GM12873 (cell line): ENCODE measurements around the gene TMOD4.

Experiments used
- TF ChIP-seq, protein P1 (sequence below): IDR thresholded peaks from 2 replicates; pipeline ENCODE4 v1.5.1; 2012; ENCODE audit warnings: low read depth, mild to moderate bottlenecking, moderate library complexity, low read length, control low read depth; ENCODE audit not compliant: insufficient read depth; ENCODE audit errors: missing control alignments

Gene TMOD4

DNA sequence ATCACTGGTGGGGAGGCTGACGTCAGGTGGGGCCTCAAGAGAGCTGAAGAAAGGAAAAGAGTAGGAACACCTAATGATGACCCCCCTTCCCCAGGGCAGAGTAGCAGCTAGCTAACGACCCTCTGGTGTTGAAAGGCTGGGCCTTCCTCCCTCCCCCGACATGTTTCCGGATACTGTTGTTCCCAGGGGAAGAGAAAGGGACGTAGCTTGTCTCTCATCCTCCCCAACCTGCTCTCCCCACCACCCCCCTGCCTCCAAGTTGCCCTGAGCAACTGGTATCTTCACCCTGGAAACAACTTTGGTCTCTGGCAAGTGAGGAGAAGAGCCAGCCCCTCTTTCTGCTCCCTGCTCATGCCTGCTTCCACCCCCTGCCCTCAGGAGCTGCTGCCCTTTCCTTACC, 31.8 kb downstream of the TMOD4 start:
- TF ChIP-seq, protein P1, sequence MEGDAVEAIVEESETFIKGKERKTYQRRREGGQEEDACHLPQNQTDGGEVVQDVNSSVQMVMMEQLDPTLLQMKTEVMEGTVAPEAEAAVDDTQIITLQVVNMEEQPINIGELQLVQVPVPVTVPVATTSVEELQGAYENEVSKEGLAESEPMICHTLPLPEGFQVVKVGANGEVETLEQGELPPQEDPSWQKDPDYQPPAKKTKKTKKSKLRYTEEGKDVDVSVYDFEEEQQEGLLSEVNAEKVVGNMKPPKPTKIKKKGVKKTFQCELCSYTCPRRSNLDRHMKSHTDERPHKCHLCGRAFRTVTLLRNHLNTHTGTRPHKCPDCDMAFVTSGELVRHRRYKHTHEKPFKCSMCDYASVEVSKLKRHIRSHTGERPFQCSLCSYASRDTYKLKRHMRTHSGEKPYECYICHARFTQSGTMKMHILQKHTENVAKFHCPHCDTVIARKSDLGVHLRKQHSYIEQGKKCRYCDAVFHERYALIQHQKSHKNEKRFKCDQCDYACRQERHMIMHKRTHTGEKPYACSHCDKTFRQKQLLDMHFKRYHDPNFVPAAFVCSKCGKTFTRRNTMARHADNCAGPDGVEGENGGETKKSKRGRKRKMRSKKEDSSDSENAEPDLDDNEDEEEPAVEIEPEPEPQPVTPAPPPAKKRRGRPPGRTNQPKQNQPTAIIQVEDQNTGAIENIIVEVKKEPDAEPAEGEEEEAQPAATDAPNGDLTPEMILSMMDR: no peak

DNA sequence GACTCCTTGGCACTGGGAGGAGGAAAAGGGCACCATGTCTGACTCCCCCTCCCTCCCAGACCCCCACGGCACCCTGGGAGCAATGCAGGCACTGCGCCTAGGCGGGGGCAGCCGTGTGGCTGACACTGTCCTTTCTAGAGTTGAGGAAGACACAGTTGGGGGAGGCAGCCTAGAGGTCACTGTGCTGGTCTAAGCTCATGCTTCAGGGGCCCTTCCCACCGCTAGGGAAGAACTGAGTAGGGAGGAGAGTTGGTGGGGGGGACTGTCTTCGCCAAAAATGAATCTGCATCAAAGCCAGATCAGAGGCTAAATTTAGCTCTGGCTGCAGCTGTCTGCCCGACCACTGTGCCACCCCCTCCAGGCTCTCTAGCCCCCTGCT, 32.7 kb downstream of the TMOD4 start:
- TF ChIP-seq, protein P1: no peak

DNA sequence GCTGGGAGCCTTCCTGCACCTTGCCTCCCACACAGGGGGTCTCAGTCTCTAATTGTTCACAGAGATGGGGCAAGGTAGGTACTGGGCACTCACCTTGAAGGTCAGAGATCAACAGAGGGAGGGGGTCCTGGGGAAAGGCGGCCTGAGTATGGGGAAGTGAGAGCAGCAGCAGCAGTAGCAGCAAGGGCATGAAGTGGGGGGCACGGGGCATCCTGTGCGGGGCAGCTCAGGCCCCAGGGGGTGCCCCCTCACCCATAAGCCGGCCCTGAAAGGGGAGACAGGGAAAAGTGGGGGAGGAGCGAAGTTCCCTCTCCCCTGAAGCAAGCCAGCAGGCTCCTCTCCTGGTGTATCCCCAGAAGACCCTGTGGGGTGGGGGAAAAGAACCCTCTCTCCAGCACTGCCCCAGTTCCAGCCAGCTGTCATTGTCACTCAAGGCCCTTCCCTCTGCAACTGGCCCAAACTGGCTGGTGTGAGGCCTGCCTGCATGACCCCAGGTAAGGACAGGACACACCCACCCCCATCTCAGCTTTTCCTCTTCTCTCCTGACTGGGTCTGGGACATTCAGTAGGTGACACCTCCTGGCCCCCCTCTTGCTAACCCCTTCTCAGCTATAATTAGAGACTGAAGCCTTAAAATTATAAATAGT, 33.2 kb downstream of the TMOD4 start:
- TF ChIP-seq, protein P1: no peak

DNA sequence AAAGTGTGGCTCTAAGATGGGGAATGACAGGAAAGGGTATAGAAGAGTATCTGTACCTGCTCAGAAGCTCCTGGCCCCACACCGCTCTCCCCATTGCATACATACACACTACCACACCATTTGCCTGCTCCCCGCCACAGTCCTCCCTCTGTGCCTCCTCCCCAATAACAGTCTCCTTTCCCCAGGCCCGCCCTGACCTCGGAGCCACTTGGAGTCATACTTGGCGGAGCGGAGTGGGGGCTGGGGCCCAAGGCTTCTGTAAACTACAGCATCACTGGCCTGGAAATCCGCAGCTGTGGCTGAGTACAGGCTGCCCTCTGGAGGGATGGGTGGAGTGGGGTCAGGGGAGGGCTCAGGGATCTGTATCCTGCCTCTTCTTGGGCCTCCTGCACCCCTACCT, 38.0 kb downstream of the TMOD4 start:
- TF ChIP-seq, protein P1: no peak

DNA sequence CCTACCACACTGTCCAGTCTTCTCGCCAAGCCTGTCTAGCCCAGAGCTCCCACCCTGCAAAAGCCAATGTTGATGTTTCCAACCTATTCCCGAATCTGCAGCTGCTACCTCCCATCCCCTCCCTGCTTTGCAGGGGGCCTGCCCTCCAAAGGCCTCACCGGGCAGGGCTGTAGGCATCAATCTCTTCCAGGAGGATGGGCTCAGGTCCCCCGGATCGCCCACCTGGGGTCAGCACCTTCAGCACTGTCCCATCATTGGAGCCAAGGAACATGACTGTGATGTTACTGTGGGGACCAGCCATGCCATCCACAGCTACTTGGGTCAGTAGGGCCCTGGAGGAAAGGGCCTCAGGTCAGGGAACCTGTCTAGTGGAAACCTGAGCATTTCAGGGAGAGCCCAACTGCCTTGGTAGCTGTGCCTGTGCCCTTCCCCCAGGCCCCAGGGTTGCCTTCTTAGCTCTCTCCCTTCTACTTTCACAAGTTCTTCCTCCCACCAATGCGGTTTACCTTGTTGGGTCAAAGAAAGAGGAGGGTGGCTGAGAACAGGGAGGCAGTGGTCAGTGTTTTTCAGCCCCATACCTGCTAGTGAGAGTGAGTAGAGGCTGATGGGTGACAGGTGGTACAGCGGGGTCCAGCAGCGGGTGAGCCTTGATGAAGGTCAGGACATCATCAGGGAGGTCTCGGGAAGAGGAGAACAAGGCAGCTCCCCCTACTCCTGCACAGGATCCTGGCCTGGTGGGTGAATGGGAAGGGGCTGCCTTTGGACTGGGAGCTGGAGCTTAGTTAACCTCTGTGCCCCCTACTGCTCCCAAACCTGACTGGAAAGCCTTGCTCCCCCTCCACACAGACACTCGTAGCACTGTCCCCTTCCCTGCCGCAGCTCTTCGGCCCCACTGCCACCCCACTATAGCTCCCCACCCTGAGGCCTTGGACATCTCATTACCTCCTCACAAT, 40.1 kb downstream of the TMOD4 start:
- TF ChIP-seq, protein P1: peak; percentile 11

DNA sequence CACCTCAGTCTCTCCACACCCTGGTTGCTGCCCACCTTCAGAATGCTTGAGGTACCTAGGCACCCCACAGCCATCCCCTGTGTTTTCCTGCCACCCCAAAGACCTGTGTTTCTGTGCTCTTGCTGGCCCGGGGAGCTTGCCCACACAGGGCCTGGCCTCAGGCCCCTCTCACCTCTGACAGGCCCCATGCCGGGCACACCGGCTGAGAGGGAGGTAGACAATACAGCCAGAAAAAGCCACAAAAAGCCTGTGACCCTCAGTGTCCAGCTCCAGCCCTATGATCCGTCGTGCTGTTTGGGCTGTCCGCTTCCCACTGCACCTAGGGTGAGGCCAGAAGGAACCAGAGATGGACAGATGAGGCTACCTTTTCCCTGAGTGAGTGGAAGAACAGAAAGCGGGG, 40.8 kb downstream of the TMOD4 start:
- TF ChIP-seq, protein P1: no peak

DNA sequence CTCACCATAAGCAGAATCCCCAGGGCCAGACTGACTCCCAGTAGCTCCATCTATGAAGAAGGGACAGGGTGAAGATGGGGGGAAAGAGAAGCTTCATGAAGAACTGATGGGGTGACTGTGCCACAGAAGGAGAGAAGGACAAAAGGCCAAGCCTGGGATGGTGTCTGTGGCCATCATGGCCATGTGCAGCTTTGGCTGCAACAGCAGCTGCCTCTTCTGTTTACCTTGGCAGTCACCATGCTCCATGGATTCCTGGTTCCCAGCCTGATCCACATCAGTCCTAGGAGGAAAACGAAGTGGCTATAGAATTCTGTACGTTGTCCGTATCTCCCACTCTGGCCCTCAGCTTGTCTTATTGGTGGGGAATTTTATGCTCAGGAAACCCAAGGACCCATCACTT, 41.4 kb downstream of the TMOD4 start:
- TF ChIP-seq, protein P1: no peak
